ENCODE results near the gene SLC6A8. TPM values are rescaled to one million over a fixed set of nuclear protein-coding genes. Genes with fewer than 3 reads are reported as not detected.

The SLC6A8 gene
- total RNA-seq, 1 donor from 2014 or later: 74.1 TPM

GRCh38 chrX:153657161-153657560, 30.6 kb upstream of the SLC6A8 start:
- no peak for DNase-seq (ENCODE audit: extremely low spot score, unreplicated experiment)
- Mint-ChIP-seq H3K27ac (ENCODE audit: unreplicated experiment) (no peak overlapping the region), H3K9me3 (ENCODE audit: unreplicated experiment) (peaks cover 21% of the 10 kb centered on the region), H3K4me3 (ENCODE audit: unreplicated experiment) (no peak overlapping the region), H3K27me3 (ENCODE audit: unreplicated experiment) (peaks cover 23% of the 10 kb centered on the region), H3K36me3 (ENCODE audit: unreplicated experiment) (peaks cover 3% of the 10 kb centered on the region), H3K4me1 (ENCODE audit: unreplicated experiment) (no peaks in the 10 kb centered on the region)
- no peak for TF ChIP-seq CTCF (IDR thresholded peaks at IDR 0.05)

- Mint-ChIP-seq H3K4me3 (ENCODE audit: unreplicated experiment) (no peak overlapping the region), H3K4me1 (ENCODE audit: unreplicated experiment) (no peaks in the 10 kb centered on the region), H3K27ac (ENCODE audit: unreplicated experiment) (no peak overlapping the region), H3K36me3 (ENCODE audit: unreplicated experiment) (peaks cover 3% of the 10 kb centered on the region), H3K27me3 (ENCODE audit: unreplicated experiment) (peaks cover 31% of the 10 kb centered on the region), H3K9me3 (ENCODE audit: unreplicated experiment) (peaks cover 13% of the 10 kb centered on the region)
- no peak for TF ChIP-seq CTCF (IDR thresholded peaks at IDR 0.05)
- no peak for DNase-seq (ENCODE audit: extremely low spot score, unreplicated experiment)
Measured at GRCh38 chrX:153659268-153659667, 28.5 kb upstream of the SLC6A8 start.

- Mint-ChIP-seq H3K36me3 (ENCODE audit: unreplicated experiment) (peaks cover 5% of the 10 kb centered on the region), H3K4me3 (ENCODE audit: unreplicated experiment) (no peak overlapping the region), H3K4me1 (ENCODE audit: unreplicated experiment) (no peaks in the 10 kb centered on the region), H3K27ac (ENCODE audit: unreplicated experiment) (no peak overlapping the region), H3K27me3 (ENCODE audit: unreplicated experiment) (peaks cover 45% of the 10 kb centered on the region), H3K9me3 (ENCODE audit: unreplicated experiment) (peaks cover 19% of the 10 kb centered on the region)
- DNase-seq (ENCODE audit: extremely low spot score, unreplicated experiment): no peak
- TF ChIP-seq CTCF (IDR thresholded peaks at IDR 0.05): peak; percentile 50
Measured at GRCh38 chrX:153662266-153662665, 25.5 kb upstream of the SLC6A8 start.

GRCh38 chrX:153665726-153666306, 21.9 kb upstream of the SLC6A8 start:
- no peak for TF ChIP-seq CTCF (IDR thresholded peaks at IDR 0.05)
- no peak for DNase-seq (ENCODE audit: extremely low spot score, unreplicated experiment)
- peaks cover 10% of the 10 kb centered on the region for H3K9me3 Mint-ChIP-seq (ENCODE audit: unreplicated experiment)

GRCh38 chrX:153667281-153667955, 20.3 kb upstream of the SLC6A8 start:
- Mint-ChIP-seq H3K36me3 (ENCODE audit: unreplicated experiment) (peaks cover 2% of the 10 kb centered on the region), H3K4me3 (ENCODE audit: unreplicated experiment) (no peak overlapping the region), H3K4me1 (ENCODE audit: unreplicated experiment) (peaks cover 6% of the 10 kb centered on the region), H3K9me3 (ENCODE audit: unreplicated experiment) (peaks cover 10% of the 10 kb centered on the region), H3K27me3 (ENCODE audit: unreplicated experiment) (peaks cover 20% of the 10 kb centered on the region), H3K27ac (ENCODE audit: unreplicated experiment) (no peak overlapping the region)
- no peak for DNase-seq (ENCODE audit: extremely low spot score, unreplicated experiment)
- no peak for TF ChIP-seq CTCF (IDR thresholded peaks at IDR 0.05)

More at GRCh38 chrX:153665726-153666306, 21.9 kb upstream of the SLC6A8 start:
- Mint-ChIP-seq H3K27me3 (ENCODE audit: unreplicated experiment) (peaks cover 35% of the 10 kb centered on the region), H3K36me3 (ENCODE audit: unreplicated experiment) (peaks cover 2% of the 10 kb centered on the region), H3K27ac (ENCODE audit: unreplicated experiment) (no peak overlapping the region), H3K4me3 (ENCODE audit: unreplicated experiment) (no peak overlapping the region), H3K4me1 (ENCODE audit: unreplicated experiment) (peaks cover 6% of the 10 kb centered on the region)

Data from osteocyte (in vitro differentiated cells).